Measurements from ENCODE around the gene SYNE1.
"Not testable (repeated sequence)": the region's sequence is repeated elsewhere in the genome, so short reads cannot be mapped to it uniquely, and the experiment has no call there.

The SYNE1 gene

DNA sequence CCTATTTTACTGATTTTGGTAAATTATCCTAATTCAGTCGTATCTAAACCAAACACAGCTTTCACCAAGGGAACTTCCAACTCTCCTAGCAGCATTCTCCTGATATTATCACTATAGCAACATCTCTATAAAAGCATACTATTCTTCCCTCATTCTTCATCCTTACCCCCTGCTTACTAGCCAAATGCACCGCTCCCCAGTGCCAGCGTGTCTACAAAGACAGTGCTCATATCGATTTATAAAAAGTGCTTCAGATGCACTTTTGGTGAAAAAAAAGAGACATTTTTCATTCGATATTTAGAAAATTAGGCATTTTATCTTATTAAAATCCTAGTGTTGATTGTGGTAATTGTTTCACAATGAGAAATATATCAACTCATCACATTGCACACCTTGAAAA lies 74.0 kb downstream of the SYNE1 start:
- DNase-seq (ENCODE audit: low read depth), result no peak

DNA sequence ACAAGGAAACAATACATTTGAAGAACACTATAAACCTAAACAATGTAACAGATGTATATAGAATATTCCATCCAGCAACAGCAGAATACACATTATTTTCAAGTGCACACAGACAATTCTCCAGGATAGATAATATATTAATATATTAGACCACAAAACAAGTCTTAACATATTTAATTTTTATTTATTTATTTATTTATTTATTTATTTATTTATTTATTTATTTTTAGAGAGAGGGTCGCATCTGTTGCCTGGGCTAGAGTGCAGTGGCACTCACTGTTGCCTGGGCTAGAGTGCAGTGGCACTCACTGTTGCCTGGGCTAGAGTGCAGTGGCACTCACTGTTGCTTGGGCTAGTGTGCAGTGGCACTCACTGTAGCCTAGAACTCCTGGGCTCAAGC lies 78.4 kb downstream of the SYNE1 start:
- not testable (repeated sequence) for DNase-seq (ENCODE audit: low read depth)

- DNase-seq (ENCODE audit: low read depth), result no peak
Measured at GRCh38 chr6:152557502-152557901, 79.7 kb downstream of the SYNE1 start.

GRCh38 chr6:152554851-152555250 lies 82.3 kb downstream of the SYNE1 start:
- DNase-seq (ENCODE audit: low read depth), result no peak

DNA sequence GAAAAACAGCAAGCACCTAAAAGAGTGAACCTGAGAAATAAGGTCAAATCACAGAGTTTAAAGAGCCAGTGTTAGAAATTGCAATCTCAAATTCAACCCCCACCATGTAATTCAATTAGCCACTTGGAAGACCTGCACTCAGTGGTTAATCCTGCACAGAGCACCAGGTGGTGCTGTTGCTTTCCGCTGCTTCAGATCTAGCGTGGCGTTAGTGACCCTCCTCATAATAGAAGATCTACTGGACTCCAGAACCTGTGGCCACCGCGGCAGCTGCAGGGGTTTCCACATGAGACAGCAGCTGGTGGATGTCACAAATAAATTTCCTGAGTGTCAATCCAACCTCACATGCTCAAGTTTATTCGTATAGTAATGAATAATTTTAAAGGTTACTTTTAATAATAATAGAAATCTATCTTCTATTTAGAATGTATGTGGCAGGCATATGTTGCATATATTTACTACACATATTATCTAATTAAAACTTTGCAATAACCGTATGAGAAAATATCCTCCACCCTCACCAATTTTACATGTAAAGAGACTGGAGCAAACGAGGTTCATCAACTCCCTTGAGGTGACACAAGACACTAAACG lies 84.4 kb downstream of the SYNE1 start:
- no peak for DNase-seq (ENCODE audit: low read depth)

- DNase-seq (ENCODE audit: low read depth), result no peak
Measured at GRCh38 chr6:152543519-152543918, 93.6 kb downstream of the SYNE1 start.

GRCh38 chr6:152540381-152540780 lies 96.8 kb downstream of the SYNE1 start:
- no peak for DNase-seq (ENCODE audit: low read depth)

- DNase-seq (ENCODE audit: low read depth), result no peak
Measured at GRCh38 chr6:152534541-152534940, 102.6 kb downstream of the SYNE1 start.

- DNase-seq (ENCODE audit: low read depth), result no peak
Measured at GRCh38 chr6:152532556-152533422, 104.4 kb downstream of the SYNE1 start.

GRCh38 chr6:152531659-152532058 lies 105.5 kb downstream of the SYNE1 start:
- no peak for DNase-seq (ENCODE audit: low read depth)

GRCh38 chr6:152529369-152529768 lies 107.8 kb downstream of the SYNE1 start:
- DNase-seq (ENCODE audit: low read depth), result no peak

- DNase-seq (ENCODE audit: low read depth), result not testable (repeated sequence)
Measured at GRCh38 chr6:152514120-152514519, 123.0 kb downstream of the SYNE1 start.

GRCh38 chr6:152509916-152510315 lies 127.2 kb downstream of the SYNE1 start:
- no peak for DNase-seq (ENCODE audit: low read depth)

GRCh38 chr6:152508477-152508876 lies 128.7 kb downstream of the SYNE1 start:
- DNase-seq (ENCODE audit: low read depth), result no peak

GRCh38 chr6:152503546-152503945 lies 133.6 kb downstream of the SYNE1 start:
- DNase-seq (ENCODE audit: low read depth), result no peak

DNA sequence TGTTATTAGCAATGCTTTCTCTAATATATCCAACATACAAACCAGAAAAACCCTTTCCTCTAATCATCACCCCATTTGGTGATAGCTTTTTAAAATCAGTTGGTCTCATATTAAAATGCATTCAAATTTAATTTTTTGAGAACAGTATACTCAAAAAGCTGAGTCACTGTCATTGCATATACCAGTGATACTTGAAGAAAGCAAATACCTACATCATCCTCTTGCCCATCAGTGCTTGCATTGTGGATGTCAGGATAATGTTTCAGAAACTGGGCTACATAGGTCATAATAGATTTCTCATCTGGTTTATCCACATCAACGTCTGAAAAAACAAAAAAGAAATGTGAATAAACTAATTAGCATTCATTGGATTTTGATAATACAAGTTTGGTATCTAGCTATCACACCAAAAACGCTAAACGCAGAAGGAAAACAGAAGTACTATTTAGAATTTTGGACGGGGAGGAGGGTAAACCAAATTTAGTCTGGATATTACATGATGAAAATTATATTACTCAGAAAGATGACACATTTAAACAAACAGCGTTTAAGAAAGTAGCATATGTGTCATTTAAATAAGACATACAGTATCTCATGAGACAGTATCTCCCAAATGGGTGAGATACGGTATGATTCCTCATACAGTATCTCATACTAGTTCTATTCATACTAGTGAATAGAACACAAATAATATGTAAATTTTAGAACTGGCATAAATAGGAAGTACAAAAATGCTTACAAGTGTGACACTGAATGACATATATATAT lies 134.6 kb downstream of the SYNE1 start:
- DNase-seq (ENCODE audit: low read depth), result no peak

- DNase-seq (ENCODE audit: low read depth), result no peak
Measured at GRCh38 chr6:152499931-152500330, 137.2 kb downstream of the SYNE1 start.

DNA sequence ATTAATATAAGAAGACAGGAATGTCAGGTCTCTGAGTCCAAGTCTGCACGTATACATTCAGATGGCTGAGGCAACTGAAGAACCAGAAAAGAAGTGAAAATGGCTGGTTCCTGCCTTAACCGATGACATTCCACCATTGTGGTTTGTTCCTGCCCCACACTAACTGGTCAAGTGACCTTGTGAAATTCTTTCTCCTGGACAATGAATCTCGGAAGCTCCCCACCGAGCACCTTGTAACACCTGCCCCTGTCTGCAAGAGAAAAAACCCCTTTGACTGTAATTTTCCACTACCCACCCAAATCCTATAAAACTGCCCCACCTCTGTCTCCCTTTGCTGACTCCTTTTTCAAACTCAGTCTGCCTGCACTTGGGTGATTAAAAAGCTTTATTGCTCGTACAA lies 140.4 kb downstream of the SYNE1 start:
- no peak for DNase-seq (ENCODE audit: low read depth)

DNA sequence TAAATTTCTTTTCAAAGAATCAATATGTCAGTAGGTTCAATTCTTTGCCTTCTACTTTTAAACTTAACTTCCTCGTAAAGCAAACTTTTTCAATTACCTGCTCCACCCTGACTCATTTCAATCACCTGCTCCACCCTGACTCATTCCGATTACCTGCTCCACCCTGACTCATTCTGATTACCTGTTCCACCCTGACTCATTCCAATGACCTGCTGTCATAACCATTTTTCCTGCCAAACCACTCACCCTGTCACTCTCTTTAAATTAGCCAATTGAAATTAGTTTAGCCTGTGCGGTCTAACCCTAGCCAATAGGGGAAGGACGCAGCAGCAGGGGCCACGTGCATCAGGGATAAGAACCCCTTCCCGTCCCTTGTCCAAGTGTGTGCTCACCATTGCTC lies 141.7 kb downstream of the SYNE1 start:
- DNase-seq (ENCODE audit: low read depth), result not testable (repeated sequence)

DNA sequence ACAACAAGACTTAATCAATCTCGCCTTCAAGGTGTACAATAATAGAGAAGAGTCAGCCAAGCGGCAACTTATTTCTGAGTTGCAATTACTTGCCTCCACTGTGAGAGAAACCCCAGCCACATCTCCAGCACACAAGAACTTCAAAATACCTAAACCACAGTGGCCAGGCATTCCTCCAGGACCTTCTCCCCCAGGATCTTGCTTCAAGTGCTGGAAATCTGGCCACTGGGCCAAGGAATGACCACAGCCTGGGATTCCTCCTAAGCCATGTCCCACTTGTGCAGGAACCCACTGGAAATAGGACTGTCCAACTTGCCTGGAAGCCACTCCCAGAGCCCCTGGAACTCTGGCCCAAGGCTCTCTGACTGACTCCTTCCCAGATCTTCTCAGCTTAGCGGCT lies 144.9 kb downstream of the SYNE1 start:
- DNase-seq (ENCODE audit: low read depth), result not testable (repeated sequence)

GRCh38 chr6:152491501-152491900 lies 145.7 kb downstream of the SYNE1 start:
- not testable (repeated sequence) for DNase-seq (ENCODE audit: low read depth)

DNA sequence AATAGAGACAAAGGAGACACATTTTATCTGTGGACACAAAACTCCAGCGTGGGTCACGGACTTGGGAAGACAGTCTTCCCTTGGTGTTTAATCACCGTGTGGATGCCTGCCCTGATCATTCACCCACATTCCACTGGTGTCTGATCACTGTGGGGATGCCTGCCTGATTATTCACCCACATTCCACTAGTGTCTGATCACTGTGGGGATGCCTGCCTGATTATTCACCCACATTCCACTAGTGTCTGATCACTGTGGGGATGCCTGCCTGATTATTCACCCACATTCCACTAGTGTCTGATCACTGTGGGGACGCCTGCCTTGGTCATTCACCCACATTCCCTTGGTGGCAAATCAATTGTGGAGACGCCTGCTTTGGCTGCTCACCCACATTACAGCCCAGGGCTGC lies 146.2 kb downstream of the SYNE1 start:
- not testable (repeated sequence) for DNase-seq (ENCODE audit: low read depth)

- DNase-seq (ENCODE audit: low read depth), result no peak
Measured at GRCh38 chr6:152484806-152485205, 152.4 kb downstream of the SYNE1 start.
